Activated naive CD8-positive, alpha-beta T cell treated with anti-CD3 and anti-CD28 coated beads, Interleukin-2, amount 10 ng/mL, durations not matched to agents 7 days and 5 days (primary cell): ENCODE measurements around the gene UBL4A. TPM values are rescaled to one million over a fixed set of nuclear protein-coding genes. Genes with fewer than 3 reads are reported as not detected.

Experiments
- ATAC-seq: fragments of 150-1000 bp; cut with Tn5 transposase; one replicate; pipeline ENCODE4 v1.10.0; 2021; ENCODE audit warnings: low read depth, moderate library complexity
- POLR2A ChIA-PET: fragments of 350-600 bp; sonication (Branson Sonifier 250); formaldehyde crosslinking; loops from one replicate; lab custom pipeline; 2021; ENCODE audit warnings: antibody characterized with exemption; lab: Charles Lee
- DNase-seq: peaks from one replicate; pipeline ENCODE4 v3.0.0; 2021
- H3K27ac Mint-ChIP-seq: one replicate; pipeline ENCODE4 v1.8.0; 2022; ENCODE audit warnings: mild to moderate bottlenecking, mixed read lengths
- H3K27me3 Mint-ChIP-seq: one replicate; pipeline ENCODE4 v1.8.0; 2022; ENCODE audit warnings: mild to moderate bottlenecking, moderate library complexity, mixed read lengths
- H3K36me3 Mint-ChIP-seq: one replicate; pipeline ENCODE4 v1.8.0; 2021; ENCODE audit warnings: mild to moderate bottlenecking, mixed read lengths
- H3K4me1 Mint-ChIP-seq: one replicate; pipeline ENCODE4 v1.8.0; 2021; ENCODE audit warnings: mixed read lengths
- H3K4me3 Mint-ChIP-seq: one replicate; pipeline ENCODE4 v1.8.0; 2022; ENCODE audit warnings: mild to moderate bottlenecking, moderate library complexity, mixed read lengths
- H3K9me3 Mint-ChIP-seq: one replicate; pipeline ENCODE4 v1.8.0; 2021; ENCODE audit warnings: mixed read lengths
- total RNA-seq, 2 experiments: library from RNA; stranded (reverse); gene quantifications; one replicate each; pipeline ENCODE4 v1.2.3, GENCODE V29; 2021

UBL4A gene
- total RNA-seq, 2 experiments from 2014 or later, result 43.8 to 45.3 TPM

GRCh38 chrX:154444755-154445246 lies 41.6 kb downstream of the UBL4A start:
- DNase-seq (no peak), ATAC-seq (no peak)
- POLR2A ChIA-PET, result interaction anchor here (0.9 to 1.2 kb wide), 2 partner anchors 14 to 47 kb away, joined by 3 to 4 read pairs; partner anchors contain the start of gene RPL10
- Mint-ChIP-seq H3K4me1 (peaks cover 3% of the 10 kb centered on the region), H3K27ac (no peak overlapping the region), H3K27me3 (no peaks in the 10 kb centered on the region), H3K4me3 (peak overlapping the region; percentile 28), H3K9me3 (no peaks in the 10 kb centered on the region), H3K36me3 (peaks cover 2% of the 10 kb centered on the region)

GRCh38 chrX:154443992-154444754 lies 42.2 kb downstream of the UBL4A start, which contains the start of gene FAM50A:
Gene FAM50A (plus strand): TSS chrX:154444141. CDS start chrX:154444236, 95 bp downstream.
- POLR2A ChIA-PET, result interaction anchor here (0.9 to 1.2 kb wide), 2 partner anchors 15 to 46 kb away, joined by 3 to 4 read pairs; partner anchors contain the start of gene RPL10
- DNase-seq (peak; percentile 81), ATAC-seq (peak; percentile 75)
- H3K9me3 Mint-ChIP-seq, result no peaks in the 10 kb centered on the region
- peak within 1 kb of the TSS; percentile 80 for H3K27ac Mint-ChIP-seq
- no peaks in the 10 kb centered on the region for H3K27me3 Mint-ChIP-seq
- H3K4me3 Mint-ChIP-seq, result peak within 1 kb of the TSS; percentile 69
- H3K36me3 Mint-ChIP-seq, result peaks cover 2% of the 10 kb centered on the region
- H3K4me1 Mint-ChIP-seq, result peaks cover 3% of the 10 kb centered on the region

GRCh38 chrX:154443479-154443910 lies 42.9 kb downstream of the UBL4A start:
- no peaks in the 10 kb centered on the region for H3K27me3 Mint-ChIP-seq
- peak overlapping the region; percentile 80 for H3K27ac Mint-ChIP-seq
- peaks cover 3% of the 10 kb centered on the region for H3K4me1 Mint-ChIP-seq
- no peaks in the 10 kb centered on the region for H3K9me3 Mint-ChIP-seq
- peaks cover 2% of the 10 kb centered on the region for H3K36me3 Mint-ChIP-seq
- ATAC-seq (no peak), DNase-seq (no peak)
- H3K4me3 Mint-ChIP-seq, result peak overlapping the region; percentile 69
- POLR2A ChIA-PET, result no interaction called here

GRCh38 chrX:154441984-154442707 lies 44.3 kb downstream of the UBL4A start:
- POLR2A ChIA-PET, result interaction anchor here (1.0 to 1.3 kb wide), 2 partner anchors 39 to 44 kb away, joined by 3 to 4 read pairs; partner anchors contain the start of gene RPL10
- peaks cover 7% of the 10 kb centered on the region for H3K4me1 Mint-ChIP-seq

GRCh38 chrX:154441564-154441963 lies 44.9 kb downstream of the UBL4A start:
- Mint-ChIP-seq H3K9me3 (no peaks in the 10 kb centered on the region), H3K36me3 (peaks cover 2% of the 10 kb centered on the region), H3K27ac (peak overlapping the region; percentile 38), H3K4me3 (peak overlapping the region; percentile 13), H3K27me3 (no peaks in the 10 kb centered on the region), H3K4me1 (peaks cover 7% of the 10 kb centered on the region)
- ATAC-seq (no peak), DNase-seq (no peak)
- POLR2A ChIA-PET, result interaction anchor here (1.0 to 1.3 kb wide), 2 partner anchors 38 to 44 kb away, joined by 3 to 4 read pairs; partner anchors contain the start of gene RPL10

More at GRCh38 chrX:154441984-154442707, 44.3 kb downstream of the UBL4A start:
- H3K27ac Mint-ChIP-seq, result no peak overlapping the region
- no peaks in the 10 kb centered on the region for H3K9me3 Mint-ChIP-seq
- no peak for ATAC-seq
- H3K36me3 Mint-ChIP-seq, result peaks cover 2% of the 10 kb centered on the region
- H3K27me3 Mint-ChIP-seq, result no peaks in the 10 kb centered on the region
- DNase-seq, result no peak
- no peak overlapping the region for H3K4me3 Mint-ChIP-seq

- H3K9me3 Mint-ChIP-seq, result no peaks in the 10 kb centered on the region
- H3K27ac Mint-ChIP-seq, result no peak overlapping the region
- DNase-seq (no peak), ATAC-seq (no peak)
- POLR2A ChIA-PET, result interaction anchor here (0.7 to 1.3 kb wide), 3 partner anchors 38 to 43 kb away, joined by 3 to 5 read pairs (median 4); partner anchors contain the start of gene RPL10
- H3K27me3 Mint-ChIP-seq, result no peaks in the 10 kb centered on the region
- no peak overlapping the region for H3K4me3 Mint-ChIP-seq
- H3K36me3 Mint-ChIP-seq, result no peaks in the 10 kb centered on the region
- H3K4me1 Mint-ChIP-seq, result peaks cover 11% of the 10 kb centered on the region
Measured at GRCh38 chrX:154440623-154441357, 45.6 kb downstream of the UBL4A start.

- H3K27me3 Mint-ChIP-seq, result no peaks in the 10 kb centered on the region
- no peaks in the 10 kb centered on the region for H3K36me3 Mint-ChIP-seq
- no peak for DNase-seq
- peak overlapping the region; percentile 45 for H3K27ac Mint-ChIP-seq
- no peak overlapping the region for H3K4me3 Mint-ChIP-seq
- POLR2A ChIA-PET, result interaction anchor here (0.7 kb wide), 1 partner anchor 41 kb away, joined by 5 read pairs; the partner anchor contains the start of gene RPL10
- H3K9me3 Mint-ChIP-seq, result no peaks in the 10 kb centered on the region
- peaks cover 11% of the 10 kb centered on the region for H3K4me1 Mint-ChIP-seq
- no peak for ATAC-seq
Measured at GRCh38 chrX:154439841-154440240, 46.6 kb downstream of the UBL4A start.

GRCh38 chrX:154437971-154438893 lies 48.2 kb downstream of the UBL4A start:
- POLR2A ChIA-PET, result interaction anchor here (0.8 to 0.9 kb wide), 2 partner anchors 39 to 52 kb away, joined by 3 read pairs; partner anchors contain the start of gene SLC10A3
- H3K4me3 Mint-ChIP-seq, result peak overlapping the region; percentile 89
- H3K36me3 Mint-ChIP-seq, result no peaks in the 10 kb centered on the region
- ATAC-seq (no peak), DNase-seq (no peak)
- no peaks in the 10 kb centered on the region for H3K27me3 Mint-ChIP-seq
- no peaks in the 10 kb centered on the region for H3K9me3 Mint-ChIP-seq
- peak overlapping the region; percentile 79 for H3K27ac Mint-ChIP-seq
- H3K4me1 Mint-ChIP-seq, result peaks cover 12% of the 10 kb centered on the region

- Mint-ChIP-seq H3K9me3 (no peaks in the 10 kb centered on the region), H3K36me3 (no peaks in the 10 kb centered on the region), H3K4me3 (peak within 1 kb of the TSS; percentile 89), H3K27ac (peak within 1 kb of the TSS; percentile 89), H3K4me1 (peaks cover 15% of the 10 kb centered on the region), H3K27me3 (no peaks in the 10 kb centered on the region)
- ATAC-seq, result peak; percentile 48
- POLR2A ChIA-PET, result no interaction called here
- DNase-seq, result peak; percentile 79
Measured at GRCh38 chrX:154436983-154437752, 49.2 kb downstream of the UBL4A start, which contains the start of gene GDI1. Gene GDI1 (plus strand): TSS chrX:154437154. CDS start chrX:154437255, 101 bp downstream.

GRCh38 chrX:154436374-154436982 lies 49.9 kb downstream of the UBL4A start:
- no peaks in the 10 kb centered on the region for H3K36me3 Mint-ChIP-seq
- H3K27me3 Mint-ChIP-seq, result no peaks in the 10 kb centered on the region
- peak overlapping the region; percentile 77 for H3K4me3 Mint-ChIP-seq
- H3K27ac Mint-ChIP-seq, result peak overlapping the region; percentile 89
- H3K4me1 Mint-ChIP-seq, result peaks cover 14% of the 10 kb centered on the region
- POLR2A ChIA-PET, result no interaction called here
- no peaks in the 10 kb centered on the region for H3K9me3 Mint-ChIP-seq
- peak; percentile 70 for ATAC-seq
- DNase-seq, result peak; percentile 65
